ENCODE results near the gene KIAA1217.
"Not testable (repeated sequence)": the region's sequence is repeated elsewhere in the genome, so short reads cannot be mapped to it uniquely, and the experiment has no call there.

The KIAA1217 gene

DNA sequence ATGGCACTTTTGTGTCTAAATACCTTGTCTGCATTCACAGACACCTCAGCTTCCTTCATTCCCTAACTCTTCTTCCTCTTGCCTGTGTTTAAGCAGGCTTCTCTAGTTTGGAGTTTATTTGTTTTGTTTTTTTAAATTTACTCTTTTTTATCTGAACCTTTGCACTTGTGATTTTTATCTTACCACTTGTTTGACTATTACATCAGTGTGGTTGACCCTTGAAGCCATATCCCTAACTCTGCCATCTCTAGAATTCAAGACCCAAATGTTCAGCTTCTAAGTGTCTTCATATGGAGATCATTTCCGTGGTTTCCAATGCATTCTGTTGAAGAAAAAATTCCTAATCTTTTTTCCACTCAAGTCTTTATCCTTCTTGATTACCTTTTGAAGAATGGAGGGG, 233.3 kb downstream of the KIAA1217 start:
- Histone ChIP-seq H3K4me3 (ENCODE audit: low read depth, low read length) (no peak overlapping the region), H3K9me3 (ENCODE audit: control insufficient read depth, insufficient read depth, low read depth, low read length) (no peaks in the 10 kb centered on the region), H3K4me1 (ENCODE audit: control insufficient read depth, insufficient read depth, low read length) (no peaks in the 10 kb centered on the region), H3K36me3 (ENCODE audit: control insufficient read depth in 2 of 2, insufficient read depth in 1 of 2, low read length in 2 of 2) (no peaks in the 10 kb centered on the region), H3K27ac (ENCODE audit: extremely low read depth, low read depth, low read length) (no peak overlapping the region)
- TF ChIP-seq, protein P1, sequence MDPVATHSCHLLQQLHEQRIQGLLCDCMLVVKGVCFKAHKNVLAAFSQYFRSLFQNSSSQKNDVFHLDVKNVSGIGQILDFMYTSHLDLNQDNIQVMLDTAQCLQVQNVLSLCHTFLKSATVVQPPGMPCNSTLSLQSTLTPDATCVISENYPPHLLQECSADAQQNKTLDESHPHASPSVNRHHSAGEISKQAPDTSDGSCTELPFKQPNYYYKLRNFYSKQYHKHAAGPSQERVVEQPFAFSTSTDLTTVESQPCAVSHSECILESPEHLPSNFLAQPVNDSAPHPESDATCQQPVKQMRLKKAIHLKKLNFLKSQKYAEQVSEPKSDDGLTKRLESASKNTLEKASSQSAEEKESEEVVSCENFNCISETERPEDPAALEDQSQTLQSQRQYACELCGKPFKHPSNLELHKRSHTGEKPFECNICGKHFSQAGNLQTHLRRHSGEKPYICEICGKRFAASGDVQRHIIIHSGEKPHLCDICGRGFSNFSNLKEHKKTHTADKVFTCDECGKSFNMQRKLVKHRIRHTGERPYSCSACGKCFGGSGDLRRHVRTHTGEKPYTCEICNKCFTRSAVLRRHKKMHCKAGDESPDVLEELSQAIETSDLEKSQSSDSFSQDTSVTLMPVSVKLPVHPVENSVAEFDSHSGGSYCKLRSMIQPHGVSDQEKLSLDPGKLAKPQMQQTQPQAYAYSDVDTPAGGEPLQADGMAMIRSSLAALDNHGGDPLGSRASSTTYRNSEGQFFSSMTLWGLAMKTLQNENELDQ (tag by site-specific recombination; IDR thresholded peaks at IDR 0.05; ENCODE audit: low read depth) = no peak
- TF ChIP-seq ZNF10 (tag by site-specific recombination; IDR thresholded peaks at IDR 0.05) (no peak), ZNF791 (tag by site-specific recombination; IDR thresholded peaks at IDR 0.05) (no peak), RBAK (tag by site-specific recombination; IDR thresholded peaks at IDR 0.05) (no peak), BCL11B (tag by site-specific recombination; IDR thresholded peaks at IDR 0.05; ENCODE audit: low read depth) (no peak), SALL2 (tag by site-specific recombination; IDR thresholded peaks at IDR 0.05; ENCODE audit: borderline replicate concordance) (no peak)
- TF ChIP-seq, protein P2, sequence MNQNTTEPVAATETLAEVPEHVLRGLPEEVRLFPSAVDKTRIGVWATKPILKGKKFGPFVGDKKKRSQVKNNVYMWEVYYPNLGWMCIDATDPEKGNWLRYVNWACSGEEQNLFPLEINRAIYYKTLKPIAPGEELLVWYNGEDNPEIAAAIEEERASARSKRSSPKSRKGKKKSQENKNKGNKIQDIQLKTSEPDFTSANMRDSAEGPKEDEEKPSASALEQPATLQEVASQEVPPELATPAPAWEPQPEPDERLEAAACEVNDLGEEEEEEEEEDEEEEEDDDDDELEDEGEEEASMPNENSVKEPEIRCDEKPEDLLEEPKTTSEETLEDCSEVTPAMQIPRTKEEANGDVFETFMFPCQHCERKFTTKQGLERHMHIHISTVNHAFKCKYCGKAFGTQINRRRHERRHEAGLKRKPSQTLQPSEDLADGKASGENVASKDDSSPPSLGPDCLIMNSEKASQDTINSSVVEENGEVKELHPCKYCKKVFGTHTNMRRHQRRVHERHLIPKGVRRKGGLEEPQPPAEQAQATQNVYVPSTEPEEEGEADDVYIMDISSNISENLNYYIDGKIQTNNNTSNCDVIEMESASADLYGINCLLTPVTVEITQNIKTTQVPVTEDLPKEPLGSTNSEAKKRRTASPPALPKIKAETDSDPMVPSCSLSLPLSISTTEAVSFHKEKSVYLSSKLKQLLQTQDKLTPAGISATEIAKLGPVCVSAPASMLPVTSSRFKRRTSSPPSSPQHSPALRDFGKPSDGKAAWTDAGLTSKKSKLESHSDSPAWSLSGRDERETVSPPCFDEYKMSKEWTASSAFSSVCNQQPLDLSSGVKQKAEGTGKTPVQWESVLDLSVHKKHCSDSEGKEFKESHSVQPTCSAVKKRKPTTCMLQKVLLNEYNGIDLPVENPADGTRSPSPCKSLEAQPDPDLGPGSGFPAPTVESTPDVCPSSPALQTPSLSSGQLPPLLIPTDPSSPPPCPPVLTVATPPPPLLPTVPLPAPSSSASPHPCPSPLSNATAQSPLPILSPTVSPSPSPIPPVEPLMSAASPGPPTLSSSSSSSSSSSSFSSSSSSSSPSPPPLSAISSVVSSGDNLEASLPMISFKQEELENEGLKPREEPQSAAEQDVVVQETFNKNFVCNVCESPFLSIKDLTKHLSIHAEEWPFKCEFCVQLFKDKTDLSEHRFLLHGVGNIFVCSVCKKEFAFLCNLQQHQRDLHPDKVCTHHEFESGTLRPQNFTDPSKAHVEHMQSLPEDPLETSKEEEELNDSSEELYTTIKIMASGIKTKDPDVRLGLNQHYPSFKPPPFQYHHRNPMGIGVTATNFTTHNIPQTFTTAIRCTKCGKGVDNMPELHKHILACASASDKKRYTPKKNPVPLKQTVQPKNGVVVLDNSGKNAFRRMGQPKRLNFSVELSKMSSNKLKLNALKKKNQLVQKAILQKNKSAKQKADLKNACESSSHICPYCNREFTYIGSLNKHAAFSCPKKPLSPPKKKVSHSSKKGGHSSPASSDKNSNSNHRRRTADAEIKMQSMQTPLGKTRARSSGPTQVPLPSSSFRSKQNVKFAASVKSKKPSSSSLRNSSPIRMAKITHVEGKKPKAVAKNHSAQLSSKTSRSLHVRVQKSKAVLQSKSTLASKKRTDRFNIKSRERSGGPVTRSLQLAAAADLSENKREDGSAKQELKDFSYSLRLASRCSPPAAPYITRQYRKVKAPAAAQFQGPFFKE (tag by site-specific recombination; IDR thresholded peaks at IDR 0.05; ENCODE audit: borderline replicate concordance) = no peak
- TF ChIP-seq, protein P3, sequence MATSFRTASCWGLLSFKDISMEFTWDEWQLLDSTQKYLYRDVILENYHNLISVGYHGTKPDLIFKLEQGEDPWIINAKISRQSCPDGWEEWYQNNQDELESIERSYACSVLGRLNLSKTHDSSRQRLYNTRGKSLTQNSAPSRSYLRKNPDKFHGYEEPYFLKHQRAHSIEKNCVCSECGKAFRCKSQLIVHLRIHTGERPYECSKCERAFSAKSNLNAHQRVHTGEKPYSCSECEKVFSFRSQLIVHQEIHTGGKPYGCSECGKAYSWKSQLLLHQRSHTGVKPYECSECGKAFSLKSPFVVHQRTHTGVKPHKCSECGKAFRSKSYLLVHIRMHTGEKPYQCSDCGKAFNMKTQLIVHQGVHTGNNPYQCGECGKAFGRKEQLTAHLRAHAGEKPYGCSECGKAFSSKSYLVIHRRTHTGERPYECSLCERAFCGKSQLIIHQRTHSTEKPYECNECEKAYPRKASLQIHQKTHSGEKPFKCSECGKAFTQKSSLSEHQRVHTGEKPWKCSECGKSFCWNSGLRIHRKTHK (tag by site-specific recombination; IDR thresholded peaks at IDR 0.05) = no peak
- TF ChIP-seq, protein P4, sequence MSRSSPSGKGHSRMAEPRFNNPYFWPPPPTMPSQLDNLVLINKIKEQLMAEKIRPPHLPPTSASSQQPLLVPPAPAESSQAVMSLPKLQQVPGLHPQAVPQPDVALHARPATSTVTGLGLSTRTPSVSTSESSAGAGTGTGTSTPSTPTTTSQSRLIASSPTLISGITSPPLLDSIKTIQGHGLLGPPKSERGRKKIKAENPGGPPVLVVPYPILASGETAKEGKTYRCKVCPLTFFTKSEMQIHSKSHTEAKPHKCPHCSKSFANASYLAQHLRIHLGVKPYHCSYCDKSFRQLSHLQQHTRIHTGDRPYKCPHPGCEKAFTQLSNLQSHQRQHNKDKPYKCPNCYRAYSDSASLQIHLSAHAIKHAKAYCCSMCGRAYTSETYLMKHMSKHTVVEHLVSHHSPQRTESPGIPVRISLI (tag by site-specific recombination; IDR thresholded peaks at IDR 0.05) = no peak
- ChIA-PET CTCF (interaction anchor here (0.7 to 1.0 kb wide), 2 partner anchors 21 to 26 kb away, joined by 4 to 5 read pairs; no protein-coding TSS in a partner anchor), POLR2A (no interaction called here)

DNA sequence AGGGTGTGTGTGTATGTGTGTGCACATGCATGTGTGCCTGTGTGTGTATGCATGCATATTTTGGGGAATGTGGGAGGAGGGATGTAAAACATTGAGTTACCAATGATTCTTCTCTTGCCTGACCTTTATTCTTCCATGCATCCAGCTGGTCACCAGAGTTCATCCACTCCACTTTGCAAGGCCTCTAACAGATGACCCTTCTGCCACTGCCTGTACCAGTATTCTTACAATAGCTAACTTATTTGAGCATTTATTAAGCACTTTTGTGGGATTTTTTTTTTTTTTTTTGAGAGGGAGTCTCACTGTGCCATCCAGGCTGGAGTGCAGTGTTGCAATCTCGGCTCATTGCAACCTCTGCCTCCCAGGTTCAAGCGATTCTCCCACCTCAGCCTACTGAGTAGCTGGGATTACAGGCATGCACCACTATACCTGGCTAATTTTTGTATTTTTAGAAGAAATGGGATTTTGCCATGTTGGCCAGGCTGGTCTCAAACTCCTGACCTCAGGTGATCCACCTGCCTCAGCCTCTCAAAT, 233.8 kb downstream of the KIAA1217 start:
- CTCF ChIA-PET = interaction anchor here (0.7 to 1.0 kb wide), 2 partner anchors 21 to 26 kb away, joined by 4 to 5 read pairs; no protein-coding TSS in a partner anchor
- H3K27ac ChIP-seq (ENCODE audit: extremely low read depth, low read depth, low read length); POLR2A ChIA-PET; H3K36me3 ChIP-seq (ENCODE audit: control insufficient read depth in 2 of 2, insufficient read depth in 1 of 2, low read length in 2 of 2); H3K4me1 ChIP-seq (ENCODE audit: control insufficient read depth, insufficient read depth, low read length); H3K4me3 ChIP-seq (ENCODE audit: low read depth, low read length); H3K9me3 ChIP-seq (ENCODE audit: control insufficient read depth, insufficient read depth, low read depth, low read length): not testable (repeated sequence)

DNA sequence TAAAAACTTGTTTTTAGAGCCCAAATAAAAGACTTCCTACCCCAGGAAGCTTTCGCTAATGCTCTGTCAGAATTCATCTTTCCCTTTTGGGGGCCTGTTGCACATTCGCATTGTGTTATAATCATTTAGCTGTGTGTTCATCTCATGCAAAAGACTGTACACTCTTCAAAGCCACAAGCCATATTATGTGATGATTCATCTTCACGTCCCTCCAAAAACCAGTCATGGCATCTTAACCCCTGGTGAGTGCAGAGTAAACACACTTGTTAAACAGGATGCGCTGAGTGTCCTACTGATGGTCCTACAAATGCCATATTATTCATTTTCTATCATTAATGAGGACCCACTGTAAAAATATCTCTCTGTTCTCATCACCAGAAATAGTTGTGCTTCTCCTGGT, 235.4 kb downstream of the KIAA1217 start:
- Histone ChIP-seq H3K9me3 (ENCODE audit: control insufficient read depth, insufficient read depth, low read depth, low read length) (no peaks in the 10 kb centered on the region), H3K27ac (ENCODE audit: extremely low read depth, low read depth, low read length) (no peak overlapping the region), H3K4me3 (ENCODE audit: low read depth, low read length) (no peak overlapping the region), H3K36me3 (ENCODE audit: control insufficient read depth in 2 of 2, insufficient read depth in 1 of 2, low read length in 2 of 2) (no peaks in the 10 kb centered on the region), H3K4me1 (ENCODE audit: control insufficient read depth, insufficient read depth, low read length) (peaks cover under 1% of the 10 kb centered on the region; the same call in 1 of the 2 replicates)
- no peak for TF ChIP-seq ZBTB17 (tag by site-specific recombination; IDR thresholded peaks at IDR 0.05)
- TF ChIP-seq, protein P5, sequence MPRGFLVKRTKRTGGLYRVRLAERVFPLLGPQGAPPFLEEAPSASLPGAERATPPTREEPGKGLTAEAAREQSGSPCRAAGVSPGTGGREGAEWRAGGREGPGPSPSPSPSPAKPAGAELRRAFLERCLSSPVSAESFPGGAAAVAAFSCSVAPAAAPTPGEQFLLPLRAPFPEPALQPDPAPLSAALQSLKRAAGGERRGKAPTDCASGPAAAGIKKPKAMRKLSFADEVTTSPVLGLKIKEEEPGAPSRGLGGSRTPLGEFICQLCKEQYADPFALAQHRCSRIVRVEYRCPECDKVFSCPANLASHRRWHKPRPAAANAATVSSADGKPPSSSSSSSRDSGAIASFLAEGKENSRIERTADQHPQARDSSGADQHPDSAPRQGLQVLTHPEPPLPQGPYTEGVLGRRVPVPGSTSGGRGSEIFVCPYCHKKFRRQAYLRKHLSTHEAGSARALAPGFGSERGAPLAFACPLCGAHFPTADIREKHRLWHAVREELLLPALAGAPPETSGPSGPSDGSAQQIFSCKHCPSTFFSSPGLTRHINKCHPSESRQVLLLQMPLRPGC (tag by site-specific recombination; IDR thresholded peaks at IDR 0.05) = peak; percentile 36; the same call in 1 of the 2 replicates
- peak; percentile 74 for TF ChIP-seq SCRT2 (tag by site-specific recombination; IDR thresholded peaks at IDR 0.05)
- 0 out of 2 replicates have a peak, but pooled peaks have one; percentile 22 for TF ChIP-seq SP7 (tag by site-specific recombination; IDR thresholded peaks at IDR 0.05)
- TF ChIP-seq ZNF677 (tag by site-specific recombination; IDR thresholded peaks at IDR 0.05) = no peak
- POLR2A ChIA-PET = no interaction called here
- CTCF ChIA-PET = interaction anchor here (1.3 kb wide), 1 partner anchor 25 kb away, joined by 3 read pairs; no protein-coding TSS in a partner anchor
